NCI-H526 treated with DMSO at 0.1 percent for 48 hours (cell line): ENCODE results near the gene ZNF512B.
"Not testable (repeated sequence)": the region's sequence is repeated elsewhere in the genome, so short reads cannot be mapped to it uniquely, and the experiment has no call there.

Experiments
- DNase-seq: peaks from one replicate; lab custom pipeline; 2025; lab: John Stamatoyannopoulos, UW

Gene ZNF512B

GRCh38 chr20:63969838-63970713 is at the start of gene ZNF512B:
Gene ZNF512B (minus strand): TSS chr20:63969930. CDS start chr20:63967950, 1,980 bp downstream.
- DNase-seq, result peak; percentile 23

DNA sequence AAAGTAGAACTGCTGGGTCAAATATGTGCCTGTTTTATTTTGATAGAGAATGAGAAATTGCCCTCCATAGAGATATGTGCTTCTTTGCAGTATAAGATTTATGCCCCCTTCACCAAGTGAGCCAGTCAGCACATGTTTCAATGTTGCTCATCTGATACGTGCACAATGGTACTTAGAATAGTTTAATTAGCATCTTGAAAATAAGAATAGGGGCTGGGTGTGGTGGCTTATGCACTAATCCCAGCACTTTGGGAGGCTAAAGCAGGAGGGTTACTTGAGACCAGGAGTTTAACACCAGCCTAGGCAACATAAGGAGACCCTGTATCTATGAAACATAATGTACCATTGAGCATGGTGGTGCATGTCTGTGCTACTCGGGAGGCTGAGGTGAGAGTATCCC is 45.9 kb upstream of the ZNF512B start:
- no peak for DNase-seq

DNA sequence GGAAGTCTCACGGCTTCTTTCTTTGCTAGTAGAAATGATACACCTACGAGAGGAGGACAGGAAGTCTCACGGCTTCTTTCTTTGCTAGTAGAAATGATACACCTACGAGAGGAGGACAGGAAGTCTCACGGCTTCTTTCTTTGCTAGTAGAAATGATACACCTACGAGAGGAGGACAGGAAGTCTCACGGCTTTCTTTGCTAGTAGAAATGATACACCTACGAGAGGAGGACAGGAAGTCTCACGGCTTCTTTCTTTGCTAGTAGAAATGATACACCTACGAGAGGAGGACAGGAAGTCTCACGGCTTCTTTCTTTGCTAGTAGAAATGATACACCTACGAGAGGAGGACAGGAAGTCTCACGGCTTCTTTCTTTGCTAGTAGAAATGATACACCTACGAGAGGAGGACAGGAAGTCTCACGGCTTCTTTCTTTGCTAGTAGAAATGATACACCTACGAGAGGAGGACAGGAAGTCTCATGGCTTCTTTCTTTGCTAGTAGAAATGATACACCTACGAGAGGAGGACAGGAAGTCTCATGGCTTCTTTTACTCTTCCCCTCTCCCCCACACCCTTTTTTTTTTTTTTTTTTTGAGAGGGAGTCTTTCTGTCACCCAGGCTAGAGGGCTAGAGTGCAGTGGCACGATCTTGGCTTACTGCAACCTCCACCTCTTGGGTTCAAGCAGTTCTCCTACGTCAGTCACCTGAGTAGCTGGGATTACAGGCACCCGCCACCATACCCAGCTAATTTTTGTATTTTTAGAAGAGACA is 42.8 kb upstream of the ZNF512B start:
- DNase-seq, result not testable (repeated sequence)

DNA sequence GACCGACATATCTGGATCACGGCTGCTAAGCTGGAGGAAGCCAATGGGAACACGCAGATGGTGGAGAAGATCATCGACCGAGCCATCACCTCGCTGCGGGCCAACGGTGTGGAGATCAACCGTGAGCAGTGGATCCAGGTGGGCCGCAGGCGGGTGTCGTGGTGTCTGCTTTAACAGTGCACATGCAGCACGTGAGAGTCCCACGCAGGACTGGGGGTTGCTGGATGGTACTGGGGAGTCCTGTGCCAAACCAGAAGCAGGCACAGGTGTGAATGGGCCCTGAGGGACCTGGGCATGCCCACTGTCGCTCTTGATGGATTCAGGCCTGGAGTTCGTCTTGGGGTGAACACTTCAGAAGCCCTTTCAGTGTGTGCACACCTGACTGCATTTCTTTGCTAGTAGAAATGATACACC is 41.6 kb upstream of the ZNF512B start:
- DNase-seq, result no peak

DNA sequence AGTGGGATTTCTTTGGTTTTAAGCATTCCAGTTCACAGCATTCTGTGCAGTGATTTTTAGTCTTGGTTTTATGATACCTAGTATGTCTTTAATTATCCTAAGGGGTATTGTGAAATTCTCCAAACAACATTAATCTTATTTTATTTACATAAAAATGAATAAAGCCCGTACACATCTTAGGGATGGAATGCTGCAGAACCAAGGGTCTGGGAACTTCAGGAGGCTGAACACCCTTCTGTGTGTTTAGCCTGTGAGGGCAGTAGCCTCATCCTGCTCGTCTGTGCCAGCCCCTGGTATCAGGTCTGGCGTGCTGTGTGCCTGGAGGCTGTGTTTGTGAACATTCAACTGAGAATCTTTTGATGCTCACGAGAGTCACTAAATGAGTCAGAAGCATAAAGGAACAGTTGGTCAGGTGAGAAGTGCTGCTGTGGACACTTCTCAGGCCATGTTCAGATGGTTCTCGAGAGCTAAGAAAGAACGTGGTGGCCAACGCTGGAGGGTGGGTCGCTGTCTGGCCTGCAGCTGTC is 41.0 kb upstream of the ZNF512B start:
- DNase-seq, result no peak

DNA sequence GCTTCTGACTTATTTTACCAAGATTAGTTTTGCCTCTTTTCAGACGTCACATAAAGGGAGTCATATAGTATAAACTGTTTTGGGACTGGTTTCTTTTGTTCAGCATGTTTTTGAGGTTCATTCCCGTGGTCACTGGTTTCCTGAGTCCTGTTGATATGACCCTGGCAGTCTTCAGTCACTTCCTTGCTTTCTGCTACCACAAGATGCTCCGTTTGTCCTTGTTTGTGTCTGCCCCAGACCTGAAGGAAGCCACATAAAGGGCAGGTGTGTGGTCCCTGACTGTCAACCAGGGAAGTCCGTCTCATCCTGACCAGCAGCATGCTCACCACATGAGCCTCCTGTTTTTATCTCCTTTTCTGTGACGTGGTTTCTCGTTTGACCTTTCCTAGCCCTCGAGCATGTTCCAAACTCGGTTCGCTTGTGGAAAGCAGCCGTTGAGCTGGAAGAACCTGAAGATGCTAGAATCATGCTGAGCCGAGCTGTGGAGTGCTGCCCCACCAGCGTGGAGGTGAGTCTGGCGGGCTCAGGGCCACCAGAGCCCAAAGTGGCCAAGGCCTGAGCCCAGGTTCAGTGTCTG is 40.2 kb upstream of the ZNF512B start:
- no peak for DNase-seq

DNA sequence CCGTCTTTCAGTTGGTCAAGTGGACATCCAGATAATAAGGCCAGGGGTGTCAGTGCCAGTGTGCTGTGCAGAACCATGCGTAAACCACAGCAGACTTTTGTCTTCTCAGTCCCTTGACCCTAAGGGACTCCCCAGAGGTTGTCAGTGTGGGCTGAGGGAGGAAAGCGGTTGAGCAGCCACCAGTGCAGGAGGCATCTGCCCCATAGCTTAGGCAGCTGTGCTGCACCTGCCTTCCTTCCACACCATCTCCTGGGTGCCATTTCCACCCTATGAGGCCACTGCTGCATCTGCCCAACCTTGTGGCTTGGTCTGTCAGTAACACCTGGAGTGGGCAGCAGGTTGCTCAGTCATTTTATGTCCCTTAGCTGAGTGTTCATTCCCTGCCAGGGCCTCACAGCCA is 37.2 kb upstream of the ZNF512B start:
- no peak for DNase-seq

GRCh38 chr20:64006490-64006889 is 36.8 kb upstream of the ZNF512B start:
- DNase-seq, result no peak

DNA sequence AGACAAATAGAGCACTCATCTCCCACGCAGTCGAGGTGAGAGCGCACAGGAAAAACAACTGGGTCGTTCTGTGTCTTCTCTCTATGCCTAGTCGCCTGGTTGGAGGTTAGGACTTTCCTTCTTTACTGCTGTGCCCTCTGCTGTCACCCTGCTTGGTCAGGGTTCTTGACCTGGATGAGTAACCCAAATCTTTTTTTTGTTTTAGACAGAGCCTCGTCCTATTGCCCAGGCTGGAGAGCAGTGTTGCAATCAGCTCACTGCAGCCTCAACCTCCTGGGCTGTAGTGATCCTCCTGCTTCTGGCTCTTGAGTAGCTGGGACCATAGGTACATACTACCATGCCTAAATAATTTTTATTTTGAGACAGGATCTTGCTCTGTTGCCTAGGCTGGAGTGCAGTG is 35.7 kb upstream of the ZNF512B start:
- DNase-seq, result no peak

GRCh38 chr20:64003960-64004725 is 34.4 kb upstream of the ZNF512B start:
- peak; percentile 8 for DNase-seq

DNA sequence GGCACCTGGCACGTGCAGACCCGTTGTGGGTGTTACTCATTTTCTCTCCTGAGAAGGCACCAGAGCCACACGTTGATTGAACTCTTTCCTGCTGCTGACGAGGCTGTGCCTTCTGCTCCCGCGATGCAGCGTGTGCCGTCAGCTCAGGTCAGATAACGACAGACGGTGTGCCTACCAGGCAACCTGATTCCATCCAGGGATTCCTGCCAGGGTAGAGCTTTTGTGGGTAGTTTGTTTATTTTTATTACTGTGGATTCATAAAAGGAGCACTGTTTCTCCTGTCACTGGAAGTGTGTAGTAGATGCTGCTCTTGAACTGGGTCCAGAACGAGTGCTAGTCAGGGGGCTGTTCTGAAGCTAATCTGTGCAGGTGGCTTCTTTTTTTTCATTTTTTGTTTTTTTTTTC is 31.9 kb upstream of the ZNF512B start:
- no peak for DNase-seq

DNA sequence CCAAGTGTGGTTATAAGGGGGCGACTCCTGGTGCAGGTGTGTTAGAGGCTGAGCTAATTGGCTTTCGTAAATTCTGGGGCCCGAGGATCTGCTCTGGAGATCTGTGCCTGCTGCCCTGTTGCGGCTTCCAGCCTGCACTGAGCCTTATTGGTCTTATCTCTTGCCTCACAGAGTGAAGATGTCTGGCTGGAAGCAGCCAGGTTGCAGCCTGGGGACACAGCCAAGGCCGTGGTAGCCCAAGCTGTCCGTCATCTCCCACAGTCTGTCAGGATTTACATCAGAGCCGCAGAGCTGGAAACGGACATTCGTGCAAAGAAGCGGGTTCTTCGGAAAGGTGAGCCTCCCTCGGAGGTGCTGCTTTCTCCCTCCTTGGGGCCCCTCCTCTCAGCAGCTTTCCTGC is 31.2 kb upstream of the ZNF512B start:
- no peak for DNase-seq

GRCh38 chr20:63982937-63983336 is 13.2 kb upstream of the ZNF512B start:
- DNase-seq, result no peak

GRCh38 chr20:63980806-63981728 is 11.3 kb upstream of the ZNF512B start, which contains the start of gene PRPF6:
Gene PRPF6 (plus strand): TSS chr20:63981132. CDS start chr20:63981246, 114 bp downstream.
- DNase-seq, result peak; percentile 97

DNA sequence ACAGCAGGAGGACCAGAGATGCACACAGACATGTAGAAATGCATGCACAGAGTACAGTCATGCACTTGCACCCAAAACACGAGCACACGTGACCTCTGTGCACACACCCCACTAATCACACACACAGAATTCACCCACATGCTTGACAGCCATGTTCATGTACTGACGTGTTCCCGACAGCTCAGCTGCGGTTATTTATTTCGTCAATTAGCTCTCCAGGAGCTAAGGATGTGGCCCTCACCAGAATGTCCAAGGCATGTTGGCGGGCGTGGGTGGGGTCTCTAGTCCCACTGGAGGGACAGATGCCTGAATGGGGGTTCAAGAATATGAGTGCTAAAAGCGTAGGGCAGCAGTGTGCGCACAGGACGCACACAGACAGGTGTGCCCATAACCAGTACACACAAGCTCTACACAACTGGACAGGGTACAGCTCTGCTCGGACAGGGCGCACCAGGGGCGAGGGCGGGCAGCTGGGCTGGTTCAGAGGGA is 10.6 kb upstream of the ZNF512B start:
- no peak for DNase-seq

DNA sequence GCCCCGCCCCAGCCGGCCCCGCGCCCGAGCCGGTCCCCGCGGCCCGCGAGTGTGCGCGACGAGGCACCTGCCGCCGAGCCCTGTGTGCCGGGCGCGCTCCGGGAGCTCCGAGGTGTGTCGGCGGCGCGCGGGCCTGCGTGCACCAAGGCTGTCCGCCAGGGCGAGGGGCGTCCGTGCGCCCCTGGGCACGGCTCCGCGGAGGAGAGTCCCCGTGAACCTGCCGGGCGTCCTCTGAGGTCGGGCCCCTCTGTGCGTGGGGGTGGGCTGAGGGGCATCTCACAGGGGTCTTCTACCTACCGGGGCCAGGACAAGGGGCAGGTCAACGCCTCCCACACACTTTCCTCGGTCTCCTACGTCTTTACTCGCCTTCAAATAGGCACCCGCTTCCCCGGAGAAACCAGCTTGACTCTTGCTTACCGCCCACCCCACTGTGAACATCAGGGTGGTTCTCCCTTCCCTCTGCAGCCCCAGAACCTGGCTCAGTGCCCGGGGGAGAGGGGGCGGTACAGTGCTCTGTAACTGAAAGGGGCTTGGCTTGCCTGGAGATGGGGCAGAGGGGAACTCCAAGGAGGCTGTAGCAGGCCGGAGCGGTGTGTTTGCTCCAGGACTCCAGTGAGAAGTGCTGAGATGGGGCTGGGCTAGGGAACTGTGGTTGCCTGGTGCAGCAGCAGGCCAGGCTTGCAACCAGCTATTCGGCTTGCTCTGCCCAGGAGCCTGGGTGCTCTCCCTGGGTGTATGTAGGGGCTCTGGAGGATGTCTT is 10.0 kb upstream of the ZNF512B start, which contains the start of gene SAMD10:
TSS of gene SAMD10 (minus strand) at position 86 of the 760 bp plus-strand sequence. CDS start 175 bp downstream, outside the sequence.
- DNase-seq, result peak; percentile 64

DNA sequence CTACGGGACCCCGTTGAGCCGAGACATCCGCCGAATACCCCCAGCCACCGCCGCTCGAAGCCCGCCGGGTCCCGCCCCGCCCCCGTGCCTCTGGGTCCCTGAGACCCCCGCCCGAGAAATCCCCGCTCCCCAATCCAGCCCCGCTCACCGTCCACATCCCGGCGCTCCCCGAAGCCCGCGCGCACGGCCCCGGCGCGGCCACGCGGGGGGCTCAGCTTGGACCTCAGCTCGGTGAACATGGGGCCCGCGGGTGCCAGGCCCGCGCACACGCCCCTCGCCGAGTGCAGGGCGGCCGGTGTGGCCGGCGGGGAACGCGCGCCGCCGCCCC is 9.5 kb upstream of the ZNF512B start:
- no peak for DNase-seq

DNA sequence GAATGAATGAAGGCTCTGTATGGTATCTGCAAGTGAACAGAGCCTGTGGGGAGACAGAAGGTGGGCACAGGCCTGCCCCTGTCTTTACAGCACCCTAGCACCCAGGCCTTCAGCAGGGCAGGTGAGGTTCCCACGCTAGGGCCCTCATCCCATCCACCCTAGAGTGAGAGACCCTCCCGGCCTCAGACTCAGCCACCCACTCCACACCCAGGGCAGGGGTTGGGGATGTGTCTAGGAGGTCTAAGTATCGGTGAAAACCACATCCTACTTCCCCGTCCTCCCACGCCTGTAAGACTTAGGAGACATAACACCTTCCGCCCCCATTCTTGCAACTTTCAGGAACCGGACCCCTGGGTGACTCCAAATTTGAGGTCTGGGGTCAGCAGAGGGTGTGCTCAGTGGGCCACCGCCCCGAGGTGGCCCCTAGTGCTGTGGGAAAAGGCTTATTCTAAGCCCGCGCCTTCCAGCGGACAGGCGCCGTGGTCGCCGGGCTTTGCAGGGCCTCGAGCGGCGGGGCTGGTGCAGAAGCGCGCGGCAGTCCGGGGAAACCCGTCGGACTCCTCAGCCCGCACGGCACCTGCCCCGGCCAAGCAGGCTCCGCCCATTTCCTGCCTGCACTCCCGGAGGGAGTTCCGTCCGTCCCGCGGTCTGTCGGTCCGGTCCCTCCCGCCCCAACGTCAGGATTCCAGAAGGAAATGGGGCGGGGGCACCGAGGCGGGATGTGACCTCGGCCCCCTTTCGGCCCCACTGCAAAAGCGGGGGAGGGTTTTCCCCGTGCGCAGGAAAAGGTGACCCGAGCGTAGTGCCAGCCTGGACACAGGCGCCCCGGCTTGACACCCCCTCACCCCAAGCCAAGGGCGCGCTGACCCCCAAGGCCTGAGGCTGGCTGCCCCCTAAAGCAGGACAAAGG is 8.8 kb upstream of the ZNF512B start:
- DNase-seq, result peak; percentile 66
